ENCODE results near the gene PLCXD3.

DNA sequence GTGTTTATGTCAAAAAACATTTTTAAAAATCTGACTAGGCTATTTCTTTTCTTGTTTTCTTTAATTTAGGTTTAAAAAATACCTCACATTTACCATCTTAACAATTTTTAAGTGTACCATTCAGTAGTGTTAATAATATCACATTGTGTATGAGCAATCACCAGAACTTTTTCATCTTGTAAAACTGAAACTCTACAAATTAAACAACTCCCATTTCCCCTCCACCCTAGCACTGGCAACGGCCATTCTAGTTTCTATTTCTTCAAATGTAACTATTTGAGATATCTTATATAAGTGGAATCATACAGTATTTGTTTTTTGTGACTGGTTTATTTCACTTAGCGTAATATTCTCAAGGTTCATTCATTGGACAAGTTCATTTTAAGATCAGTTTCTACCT lies 27.7 kb downstream of the PLCXD3 start:
- no peak for TF ChIP-seq GRHL2 (CRISPR knock-in tag; IDR thresholded peaks at IDR 0.05; ENCODE audit: insufficient replicate concordance, severe bottlenecking)
- TF ChIP-seq, protein P1, sequence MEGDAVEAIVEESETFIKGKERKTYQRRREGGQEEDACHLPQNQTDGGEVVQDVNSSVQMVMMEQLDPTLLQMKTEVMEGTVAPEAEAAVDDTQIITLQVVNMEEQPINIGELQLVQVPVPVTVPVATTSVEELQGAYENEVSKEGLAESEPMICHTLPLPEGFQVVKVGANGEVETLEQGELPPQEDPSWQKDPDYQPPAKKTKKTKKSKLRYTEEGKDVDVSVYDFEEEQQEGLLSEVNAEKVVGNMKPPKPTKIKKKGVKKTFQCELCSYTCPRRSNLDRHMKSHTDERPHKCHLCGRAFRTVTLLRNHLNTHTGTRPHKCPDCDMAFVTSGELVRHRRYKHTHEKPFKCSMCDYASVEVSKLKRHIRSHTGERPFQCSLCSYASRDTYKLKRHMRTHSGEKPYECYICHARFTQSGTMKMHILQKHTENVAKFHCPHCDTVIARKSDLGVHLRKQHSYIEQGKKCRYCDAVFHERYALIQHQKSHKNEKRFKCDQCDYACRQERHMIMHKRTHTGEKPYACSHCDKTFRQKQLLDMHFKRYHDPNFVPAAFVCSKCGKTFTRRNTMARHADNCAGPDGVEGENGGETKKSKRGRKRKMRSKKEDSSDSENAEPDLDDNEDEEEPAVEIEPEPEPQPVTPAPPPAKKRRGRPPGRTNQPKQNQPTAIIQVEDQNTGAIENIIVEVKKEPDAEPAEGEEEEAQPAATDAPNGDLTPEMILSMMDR (IDR thresholded peaks at IDR 0.05): no peak
- TF ChIP-seq FOXK1 (CRISPR knock-in tag; IDR thresholded peaks at IDR 0.05): no peak
- no peak for TF ChIP-seq SMAD4 (CRISPR knock-in tag; IDR thresholded peaks at IDR 0.05)
- TF ChIP-seq TP53 (CRISPR knock-in tag; IDR thresholded peaks at IDR 0.05): no peak
- no peak for TF ChIP-seq CREM (CRISPR knock-in tag; IDR thresholded peaks at IDR 0.05)
- TF ChIP-seq ESRRA (CRISPR knock-in tag; IDR thresholded peaks at IDR 0.05; ENCODE audit: borderline replicate concordance): no peak
- TF ChIP-seq, protein P2, sequence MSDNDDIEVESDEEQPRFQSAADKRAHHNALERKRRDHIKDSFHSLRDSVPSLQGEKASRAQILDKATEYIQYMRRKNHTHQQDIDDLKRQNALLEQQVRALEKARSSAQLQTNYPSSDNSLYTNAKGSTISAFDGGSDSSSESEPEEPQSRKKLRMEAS (CRISPR knock-in tag; IDR thresholded peaks at IDR 0.05): no peak

Measured in WTC11 (cell line).